ENCODE measurements around the gene PTPN13. TPM values are rescaled to one million over a fixed set of nuclear protein-coding genes. Genes with fewer than 3 reads are reported as not detected.
A peak's percentile ranks its signal among the peaks of the same experiment; 100 is the strongest.

PTPN13 gene
- total RNA-seq, 1 experiment from 2014 or later, result 16.0 TPM

GRCh38 chr4:86600007-86600653 lies 6.0 kb downstream of the PTPN13 start:
- Histone ChIP-seq H3K9me3 (replicated peaks) (no peaks in the 10 kb centered on the region), H3K4me3 (no peak overlapping the region), H3K4me1 (replicated peaks) (peaks cover 11% of the 10 kb centered on the region), H3K36me3 (no peaks in the 10 kb centered on the region), H3K27me3 (replicated peaks) (no peaks in the 10 kb centered on the region), H3K27ac (no peak overlapping the region)
- DNase-seq (ENCODE audit: low read depth in 1 of 2, low spot score in 2 of 2), result no peak

GRCh38 chr4:86603311-86603885 lies 9.3 kb downstream of the PTPN13 start:
- no peaks in the 10 kb centered on the region for H3K4me1 ChIP-seq (replicated peaks)
- no peak overlapping the region for H3K4me3 ChIP-seq
- DNase-seq (ENCODE audit: low read depth in 1 of 2, low spot score in 2 of 2), result no peak

GRCh38 chr4:86606809-86607208 lies 12.7 kb downstream of the PTPN13 start:
- H3K36me3 ChIP-seq, result no peaks in the 10 kb centered on the region
- H3K27ac ChIP-seq, result no peak overlapping the region
- no peak overlapping the region for H3K4me3 ChIP-seq
- H3K27me3 ChIP-seq (replicated peaks), result no peaks in the 10 kb centered on the region
- H3K9me3 ChIP-seq (replicated peaks), result no peaks in the 10 kb centered on the region
- DNase-seq (ENCODE audit: low read depth in 1 of 2, low spot score in 2 of 2), result no peak
- H3K4me1 ChIP-seq (replicated peaks), result no peaks in the 10 kb centered on the region

More at GRCh38 chr4:86603311-86603885, 9.3 kb downstream of the PTPN13 start:
- H3K9me3 ChIP-seq (replicated peaks), result no peaks in the 10 kb centered on the region
- H3K27me3 ChIP-seq (replicated peaks), result no peaks in the 10 kb centered on the region
- H3K36me3 ChIP-seq, result no peaks in the 10 kb centered on the region
- H3K27ac ChIP-seq, result no peak overlapping the region

- Histone ChIP-seq H3K27me3 (replicated peaks) (no peaks in the 10 kb centered on the region), H3K36me3 (no peaks in the 10 kb centered on the region), H3K9me3 (replicated peaks) (no peaks in the 10 kb centered on the region), H3K4me1 (replicated peaks) (no peaks in the 10 kb centered on the region), H3K27ac (no peak overlapping the region), H3K4me3 (no peak overlapping the region)
- DNase-seq (ENCODE audit: low read depth in 1 of 2, low spot score in 2 of 2), result no peak
Measured at GRCh38 chr4:86608757-86609375, 14.8 kb downstream of the PTPN13 start.

- no peak overlapping the region for H3K27ac ChIP-seq
- no peaks in the 10 kb centered on the region for H3K36me3 ChIP-seq
- no peak overlapping the region for H3K4me3 ChIP-seq
- no peak for DNase-seq (ENCODE audit: low read depth in 1 of 2, low spot score in 2 of 2)
- H3K27me3 ChIP-seq (replicated peaks), result no peaks in the 10 kb centered on the region
- no peaks in the 10 kb centered on the region for H3K4me1 ChIP-seq (replicated peaks)
- no peaks in the 10 kb centered on the region for H3K9me3 ChIP-seq (replicated peaks)
Measured at GRCh38 chr4:86611757-86612156, 17.6 kb downstream of the PTPN13 start.

- Histone ChIP-seq H3K9me3 (replicated peaks) (0 out of 2 replicates have a peak, but pooled peaks cover under 1% of the 10 kb centered on the region), H3K27me3 (replicated peaks) (no peaks in the 10 kb centered on the region), H3K27ac (no peak overlapping the region), H3K4me1 (replicated peaks) (no peaks in the 10 kb centered on the region), H3K4me3 (no peak overlapping the region), H3K36me3 (no peaks in the 10 kb centered on the region)
- DNase-seq (ENCODE audit: low read depth in 1 of 2, low spot score in 2 of 2), result no peak
Measured at GRCh38 chr4:86613734-86614133, 19.6 kb downstream of the PTPN13 start.

- Histone ChIP-seq H3K4me3 (no peak overlapping the region), H3K9me3 (replicated peaks) (0 out of 2 replicates have a peak, but pooled peaks cover 2% of the 10 kb centered on the region), H3K27ac (no peak overlapping the region), H3K4me1 (replicated peaks) (no peaks in the 10 kb centered on the region), H3K36me3 (no peaks in the 10 kb centered on the region), H3K27me3 (replicated peaks) (no peaks in the 10 kb centered on the region)
- DNase-seq (ENCODE audit: low read depth in 1 of 2, low spot score in 2 of 2), result no peak
Measured at GRCh38 chr4:86614865-86615264, 20.8 kb downstream of the PTPN13 start.

- no peaks in the 10 kb centered on the region for H3K4me1 ChIP-seq (replicated peaks)
- no peaks in the 10 kb centered on the region for H3K27me3 ChIP-seq (replicated peaks)
- H3K4me3 ChIP-seq, result no peak overlapping the region
- DNase-seq (ENCODE audit: low read depth in 1 of 2, low spot score in 2 of 2), result no peak
- no peaks in the 10 kb centered on the region for H3K36me3 ChIP-seq
- H3K9me3 ChIP-seq (replicated peaks), result 0 out of 2 replicates have a peak, but pooled peaks cover 2% of the 10 kb centered on the region
- no peak overlapping the region for H3K27ac ChIP-seq
Measured at GRCh38 chr4:86615501-86615900, 21.4 kb downstream of the PTPN13 start.

GRCh38 chr4:86619656-86620055 lies 25.5 kb downstream of the PTPN13 start:
- Histone ChIP-seq H3K4me1 (replicated peaks) (no peaks in the 10 kb centered on the region), H3K9me3 (replicated peaks) (0 out of 2 replicates have a peak, but pooled peaks cover 2% of the 10 kb centered on the region), H3K27me3 (replicated peaks) (no peaks in the 10 kb centered on the region), H3K4me3 (no peak overlapping the region), H3K27ac (no peak overlapping the region), H3K36me3 (no peaks in the 10 kb centered on the region)
- no peak for DNase-seq (ENCODE audit: low read depth in 1 of 2, low spot score in 2 of 2)

GRCh38 chr4:86621435-86621834 lies 27.3 kb downstream of the PTPN13 start:
- Histone ChIP-seq H3K36me3 (no peaks in the 10 kb centered on the region), H3K27me3 (replicated peaks) (no peaks in the 10 kb centered on the region), H3K9me3 (replicated peaks) (0 out of 2 replicates have a peak, but pooled peaks cover 2% of the 10 kb centered on the region), H3K4me1 (replicated peaks) (no peaks in the 10 kb centered on the region; the same call in 1 of the 2 replicates), H3K4me3 (no peak overlapping the region), H3K27ac (no peak overlapping the region)
- DNase-seq (ENCODE audit: low read depth in 1 of 2, low spot score in 2 of 2), result no peak

- H3K27ac ChIP-seq, result no peak overlapping the region
- H3K36me3 ChIP-seq, result no peaks in the 10 kb centered on the region
- no peaks in the 10 kb centered on the region for H3K9me3 ChIP-seq (replicated peaks)
- peak in 1 of 2 experiments; percentile 8 for DNase-seq (ENCODE audit: low read depth in 1 of 2, low spot score in 2 of 2)
- no peak overlapping the region for H3K4me3 ChIP-seq
- no peaks in the 10 kb centered on the region for H3K27me3 ChIP-seq (replicated peaks)
- no peaks in the 10 kb centered on the region; the same call in 1 of the 2 replicates for H3K4me1 ChIP-seq (replicated peaks)
Measured at GRCh38 chr4:86626066-86626465, 32.0 kb downstream of the PTPN13 start.

GRCh38 chr4:86627462-86628135 lies 33.5 kb downstream of the PTPN13 start:
- H3K27me3 ChIP-seq (replicated peaks), result no peaks in the 10 kb centered on the region
- no peak overlapping the region for H3K27ac ChIP-seq
- no peaks in the 10 kb centered on the region for H3K36me3 ChIP-seq
- DNase-seq (ENCODE audit: low read depth in 1 of 2, low spot score in 2 of 2), result no peak
- H3K9me3 ChIP-seq (replicated peaks), result no peaks in the 10 kb centered on the region
- H3K4me3 ChIP-seq, result no peak overlapping the region
- H3K4me1 ChIP-seq (replicated peaks), result no peaks in the 10 kb centered on the region; the same call in 1 of the 2 replicates

- DNase-seq (ENCODE audit: low read depth in 1 of 2, low spot score in 2 of 2), result no peak
- Histone ChIP-seq H3K27me3 (replicated peaks) (no peaks in the 10 kb centered on the region), H3K4me1 (replicated peaks) (no peaks in the 10 kb centered on the region; the same call in 1 of the 2 replicates), H3K36me3 (no peaks in the 10 kb centered on the region), H3K4me3 (no peak overlapping the region), H3K27ac (no peak overlapping the region), H3K9me3 (replicated peaks) (no peaks in the 10 kb centered on the region)
Measured at GRCh38 chr4:86630629-86631028, 36.5 kb downstream of the PTPN13 start.

- no peaks in the 10 kb centered on the region for H3K27me3 ChIP-seq (replicated peaks)
- H3K36me3 ChIP-seq, result peaks cover 2% of the 10 kb centered on the region; the same call in 1 of the 2 replicates
- no peak for DNase-seq (ENCODE audit: low read depth in 1 of 2, low spot score in 2 of 2)
- no peak overlapping the region for H3K4me3 ChIP-seq
- no peaks in the 10 kb centered on the region for H3K4me1 ChIP-seq (replicated peaks)
- no peak overlapping the region for H3K27ac ChIP-seq
- no peaks in the 10 kb centered on the region for H3K9me3 ChIP-seq (replicated peaks)
Measured at GRCh38 chr4:86631166-86631565, 37.1 kb downstream of the PTPN13 start.
